ENCODE results near the gene FAM13B. TPM values are rescaled to one million over a fixed set of nuclear protein-coding genes. Genes with fewer than 3 reads are reported as not detected.

FAM13B gene
- polyA plus RNA-seq, 1 of the 3 experiments (the other 2 are of a cell fraction) = 13.0 TPM

GRCh38 chr5:137935190-137935589, 97.7 kb downstream of the FAM13B start (continued):
- TF ChIP-seq CTCF (IDR thresholded peaks at IDR 0.05) = no peak
- TF ChIP-seq FOXM1 (IDR thresholded peaks at IDR 0.05; ENCODE audit: low read depth) = no peak
- no peak for TF ChIP-seq ELF1 (IDR thresholded peaks at IDR 0.05)

GRCh38 chr5:137933491-137933911, 99.4 kb downstream of the FAM13B start:
- DNase-seq = no peak
- H2AFZ ChIP-seq (ENCODE audit: low read depth) = no peak overlapping the region
- H3K9me3 ChIP-seq = no peaks in the 10 kb centered on the region
- 53% methylated on average over 3 of the region's 3 CpGs for WGBS (ENCODE audit: low lambda C conversion rate)
- no peak overlapping the region for H3K4me2 ChIP-seq
- H3K79me2 ChIP-seq (ENCODE audit: insufficient read depth) = no peaks in the 10 kb centered on the region
- H3F3A ChIP-seq (replicated peaks; ENCODE audit: insufficient read depth) = peaks cover 9% of the 10 kb centered on the region
- POLR2A ChIA-PET = no interaction called here
- peaks cover 22 to 40% of the 10 kb centered on the region in 2 experiments for H3K36me3 ChIP-seq (replicated peaks in 1 of 2; ENCODE audit: control insufficient read depth in 1 of 2, insufficient read depth in 2 of 2, low read length in 1 of 2)
- no peaks in the 10 kb centered on the region for H3K9me2 ChIP-seq
- no peak overlapping the region for H3K9ac ChIP-seq
- TF ChIP-seq CTCF (IDR thresholded peaks at IDR 0.05) = no peak
- 0 out of 2 replicates have a peak, but pooled peaks have one; percentile 11 for TF ChIP-seq NFIC (IDR thresholded peaks at IDR 0.05; ENCODE audit: borderline replicate concordance)
- no peak overlapping the region for H3K4me3 ChIP-seq (ENCODE audit: low read depth in 2 of 2, low read length in 1 of 2)
- H3K27ac ChIP-seq (ENCODE audit: low read depth in 2 of 2, low read length in 1 of 2) = peak overlapping the region in 1 of 2 experiments; percentile 59; a peak in 2 of 4 replicates
- H3K4me1 ChIP-seq (ENCODE audit: control insufficient read depth in 1 of 2, insufficient read depth in 2 of 2, low read depth in 1 of 2, low read length in 1 of 2) = peaks cover 7 to 9% of the 10 kb centered on the region in 2 experiments; a peak in 2 of 4 replicates
- CTCF ChIA-PET = interaction anchor here (1.2 to 1.3 kb wide), 2 partner anchors 11 to 155 kb away, joined by 3 to 5 read pairs; no protein-coding TSS in a partner anchor
- no peaks in the 10 kb centered on the region for H3K27me3 ChIP-seq (ENCODE audit: insufficient read depth)
- no peaks in the 10 kb centered on the region for H4K20me1 ChIP-seq (ENCODE audit: insufficient read depth)

GRCh38 chr5:137932800-137933199, 100.1 kb downstream of the FAM13B start:
- Histone ChIP-seq H3K9me2 (no peaks in the 10 kb centered on the region), H3K27ac (ENCODE audit: low read depth in 2 of 2, low read length in 1 of 2) (peak overlapping the region in 1 of 2 experiments; percentile 59; a peak in 1 of 4 replicates), H4K20me1 (ENCODE audit: insufficient read depth) (no peaks in the 10 kb centered on the region), H3K4me1 (ENCODE audit: control insufficient read depth in 1 of 2, insufficient read depth in 2 of 2, low read depth in 1 of 2, low read length in 1 of 2) (peaks cover 7 to 9% of the 10 kb centered on the region in 2 experiments; a peak in 2 of 4 replicates), H3F3A (replicated peaks; ENCODE audit: insufficient read depth) (peaks cover 9% of the 10 kb centered on the region), H3K36me3 (replicated peaks in 1 of 2; ENCODE audit: control insufficient read depth in 1 of 2, insufficient read depth in 2 of 2, low read length in 1 of 2) (peaks cover 15 to 37% of the 10 kb centered on the region in 2 experiments), H3K9me3 (no peaks in the 10 kb centered on the region), H3K9ac (no peak overlapping the region), H3K4me3 (ENCODE audit: low read depth in 2 of 2, low read length in 1 of 2) (no peak overlapping the region), H3K27me3 (ENCODE audit: insufficient read depth) (no peaks in the 10 kb centered on the region), H2AFZ (ENCODE audit: low read depth) (no peak overlapping the region), H3K4me2 (no peak overlapping the region), H3K79me2 (ENCODE audit: insufficient read depth) (no peaks in the 10 kb centered on the region)
- 89% methylated on average over 3 of the region's 3 CpGs for WGBS (ENCODE audit: low lambda C conversion rate)
- CTCF ChIA-PET = interaction anchor here (1.2 to 1.3 kb wide), 2 partner anchors 10 to 154 kb away, joined by 3 to 5 read pairs; no protein-coding TSS in a partner anchor
- POLR2A ChIA-PET = no interaction called here
- TF ChIP-seq TCF12 (IDR thresholded peaks at IDR 0.05) = no peak
- no peak for DNase-seq

Measured in SK-N-SH (cell line).